CD14-positive monocyte (primary cell): Measurements from ENCODE around the gene TAF5L. TPM values are rescaled to one million over a fixed set of nuclear protein-coding genes. Genes with fewer than 3 reads are reported as not detected.
A peak's percentile ranks its signal among the peaks of the same experiment; 100 is the strongest.

ENCODE experiments used
- DNase-seq, 3 donors: peaks; one replicate each; pipeline ENCODE4 v3.0.0-alpha.2; 2011 to 2022
- H2AFZ ChIP-seq: 2 replicates; pipeline ENCODE4 v1.6.0; 2012; ENCODE audit warnings: mild to moderate bottlenecking, low read depth, low read length, inconsistent platforms; ENCODE audit not compliant: insufficient read depth, poor library complexity, severe bottlenecking
- H3K27ac ChIP-seq, 2 donors: 1 replicate in 1 of 2; 2 replicates in 1 of 2; pipeline ENCODE4 v1.5.1; 2012 to 2013; ENCODE audit warnings: low read length in 2 of 2, control low read depth in 1 of 2, inconsistent platforms in 1 of 2, low read depth in 1 of 2, mild to moderate bottlenecking in 1 of 2
- H3K27me3 ChIP-seq, 2 donors: one replicate each; pipeline versions ENCODE4 v1.6.0 to v1.6.1; 2011 to 2013; ENCODE audit warnings: low read length in 2 of 2; ENCODE audit not compliant: control insufficient read depth in 2 of 2, insufficient read depth in 2 of 2
- H3K36me3 ChIP-seq, 2 donors: replicated peaks in 1 of 2; 1 replicate in 1 of 2; 2 replicates in 1 of 2; pipeline versions ENCODE4 v1.5.1 to v1.6.1; 2012 to 2013; ENCODE audit warnings: low read length in 2 of 2, control low read depth in 1 of 2, inconsistent platforms in 1 of 2, mild to moderate bottlenecking in 1 of 2; ENCODE audit not compliant: insufficient read depth in 2 of 2, control insufficient read depth in 1 of 2
- H3K4me1 ChIP-seq, 2 donors: 1 replicate in 1 of 2; 2 replicates in 1 of 2; pipeline versions ENCODE4 v1.5.1 to v1.6.1; 2012 to 2013; ENCODE audit warnings: low read length in 2 of 2, control low read depth in 1 of 2, inconsistent platforms in 1 of 2, mild to moderate bottlenecking in 1 of 2, moderate library complexity in 1 of 2; ENCODE audit not compliant: insufficient read depth in 2 of 2, control insufficient read depth in 1 of 2
- H3K4me2 ChIP-seq: replicated peaks from 2 replicates; pipeline ENCODE3; 2012; ENCODE audit warnings: low read length, moderate library complexity, mild to moderate bottlenecking; ENCODE audit not compliant: poor library complexity, severe bottlenecking; ENCODE audit errors: extremely low read depth
- H3K4me3 ChIP-seq, 3 experiments: fragments of 200-600 bp in 1 of 3; sonication (generic) in 1 of 3; replicated peaks in 1 of 3; 1 replicate in 2 of 3; 2 replicates in 1 of 3; pipeline ENCODE4 v1.5.1; 2011 to 2013; ENCODE audit warnings: low read length in 3 of 3, mild to moderate bottlenecking in 3 of 3, control low read depth in 2 of 3, low read depth in 2 of 3, inconsistent platforms in 1 of 3, moderate library complexity in 1 of 3
- H3K79me2 ChIP-seq: 2 replicates; pipeline ENCODE4 v1.6.0; 2012; ENCODE audit warnings: mild to moderate bottlenecking, control low read depth, inconsistent platforms, low read length, moderate library complexity; ENCODE audit not compliant: insufficient read depth
- H3K9ac ChIP-seq: 2 replicates; pipeline ENCODE4 v1.6.0; 2017; ENCODE audit warnings: low read length, mild to moderate bottlenecking; ENCODE audit not compliant: insufficient read depth, poor library complexity, severe bottlenecking
- H3K9me3 ChIP-seq, 2 donors: replicated peaks in 1 of 2; 1 replicate in 1 of 2; 2 replicates in 1 of 2; pipeline versions ENCODE4 v1.5.1 to v1.6.1; 2012 to 2013; ENCODE audit warnings: low read length in 2 of 2, control low read depth in 1 of 2; ENCODE audit not compliant: control insufficient read depth in 1 of 2, insufficient read depth in 1 of 2
- H4K20me1 ChIP-seq: 2 replicates; pipeline ENCODE4 v1.6.0; 2012; ENCODE audit warnings: mild to moderate bottlenecking, low read length, control low read depth, moderate library complexity; ENCODE audit not compliant: insufficient read depth
- H3K27ac Mint-ChIP-seq, 7 donors: one replicate each; pipeline ENCODE4 v1.8.0; 2020; ENCODE audit warnings: mild to moderate bottlenecking in 7 of 7, mixed read lengths in 7 of 7, moderate library complexity in 6 of 7, inconsistent platforms in 2 of 7
- H3K27me3 Mint-ChIP-seq, 3 donors: one replicate each; pipeline ENCODE4 v1.8.0; 2021 to 2022; ENCODE audit warnings: low read depth in 3 of 3, mild to moderate bottlenecking in 3 of 3, mixed read lengths in 3 of 3, moderate library complexity in 3 of 3, inconsistent platforms in 1 of 3
- H3K36me3 Mint-ChIP-seq, 2 donors: one replicate each; pipeline ENCODE4 v1.8.0; 2020; ENCODE audit warnings: mixed read lengths in 2 of 2, inconsistent platforms in 1 of 2, mild to moderate bottlenecking in 1 of 2
- H3K4me1 Mint-ChIP-seq: one replicate; pipeline ENCODE4 v1.8.0; 2020; ENCODE audit warnings: mild to moderate bottlenecking, mixed read lengths
- H3K4me3 Mint-ChIP-seq, 2 donors: one replicate each; pipeline ENCODE4 v1.8.0; 2020; ENCODE audit warnings: mild to moderate bottlenecking in 2 of 2, mixed read lengths in 2 of 2, moderate library complexity in 1 of 2
- H3K9me3 Mint-ChIP-seq, 7 donors: one replicate each; pipeline ENCODE4 v1.8.0; 2020 to 2022; ENCODE audit warnings: mixed read lengths in 7 of 7, mild to moderate bottlenecking in 6 of 7, moderate library complexity in 6 of 7, inconsistent platforms in 2 of 7
- WGBS: methylation state at CpG from one replicate; pipeline ENCODE4 v1.1.5; 2013; ENCODE audit warnings: missing lambda C conversion rate; ENCODE audit not compliant: insufficient coverage; 5-methylcytosine and 5-hydroxymethylcytosine counted together
- intact Hi-C, 2 donors: fragments of 100-400 bp; cut with micrococcal nuclease; formaldehyde crosslinking; loops; one replicate each; pipeline versions ENCODE4 v1.15.0 to v1.15.1; 2023
- polyA plus RNA-seq, 3 donors: library from polyadenylated mRNA; depleted of rRNA in 1 of 3; unstranded in 2 of 3; stranded (reverse) in 1 of 3; fragments of 300-500 nt in 2 of 3; fragments of >200 nt in 1 of 3; fragmentation: Illumina TruSeq in 2 of 3; gene quantifications; 1 replicate in 2 of 3; 2 replicates in 1 of 3; pipeline ENCODE4 v1.2.3, GENCODE V29; 2012 to 2021
- TF ChIP-seq, protein P1 (sequence below): fragments of 200-600 bp; IDR thresholded peaks from one replicate; pipeline ENCODE4 v1.8.0; 2022; ENCODE audit warnings: antibody characterized with exemption, mild to moderate bottlenecking

Gene TAF5L
- polyA plus RNA-seq, 3 donors, result 3.8 to 15.4 (median 4.9) TPM

DNA sequence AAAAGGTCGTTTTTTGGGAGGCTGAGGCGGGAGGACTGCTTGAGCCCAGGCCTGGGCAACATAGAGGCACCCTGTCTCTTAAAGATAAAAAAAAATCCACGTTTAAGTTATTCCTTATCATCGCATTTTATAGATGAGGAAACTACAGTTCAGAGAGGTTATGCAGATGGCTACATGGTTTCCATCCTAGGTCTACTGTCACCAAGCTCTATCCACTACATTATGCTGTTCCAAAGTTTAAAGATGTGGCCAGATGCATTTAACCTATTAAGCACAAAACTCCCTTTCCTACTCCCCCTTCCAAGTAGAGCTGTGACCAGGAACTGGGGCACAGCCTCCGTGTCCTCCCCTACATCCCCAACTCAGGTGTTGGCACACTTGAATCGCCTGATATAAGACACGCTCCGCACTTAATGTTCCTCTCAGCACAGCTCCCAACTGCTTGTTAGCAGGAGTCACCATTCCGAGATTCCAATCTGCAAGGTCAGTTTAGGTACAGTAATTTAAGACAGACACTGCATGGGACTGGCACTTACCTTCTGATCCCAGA, 1.3 kb downstream of the TAF5L start:
- DNase-seq, result no peak
- Histone ChIP-seq H2AFZ (peak overlapping the region; percentile 73), H3K27me3 (no peaks in the 10 kb centered on the region), H3K4me1 (peaks cover 20 to 30% of the 10 kb centered on the region in 2 donors), H3K4me3 (peak overlapping the region; percentile 66 to 95 (median 74)), H3K36me3 (peaks cover 0 to 17% of the 10 kb centered on the region in 2 donors), H3K4me2 (peak overlapping the region; percentile 97), H3K9me3 (no peaks in the 10 kb centered on the region), H3K9ac (peak overlapping the region; percentile 70), H3K79me2 (peaks cover 92% of the 10 kb centered on the region), H4K20me1 (peaks cover 61% of the 10 kb centered on the region), H3K27ac (peak overlapping the region in 1 of 2 donors; percentile 83)
- WGBS, result 35% methylated on average over 2 of the region's 9 CpGs
- no peaks in the 10 kb centered on the region for H3K27me3 Mint-ChIP-seq
- H3K4me1 Mint-ChIP-seq, result peaks cover 52% of the 10 kb centered on the region
- H3K36me3 Mint-ChIP-seq, result peaks cover 4 to 11% of the 10 kb centered on the region in 2 donors
- intact Hi-C loops, result loop anchor here (5.0 to 10.0 kb wide), 3 partner anchors 67 to 1140 kb away; partner anchors contain the start of genes ABCB10 (in 2 of the 2), GALNT2 (in 2 of the 2) and RNF187 (in 1 of the 2)
- TF ChIP-seq, protein P1, sequence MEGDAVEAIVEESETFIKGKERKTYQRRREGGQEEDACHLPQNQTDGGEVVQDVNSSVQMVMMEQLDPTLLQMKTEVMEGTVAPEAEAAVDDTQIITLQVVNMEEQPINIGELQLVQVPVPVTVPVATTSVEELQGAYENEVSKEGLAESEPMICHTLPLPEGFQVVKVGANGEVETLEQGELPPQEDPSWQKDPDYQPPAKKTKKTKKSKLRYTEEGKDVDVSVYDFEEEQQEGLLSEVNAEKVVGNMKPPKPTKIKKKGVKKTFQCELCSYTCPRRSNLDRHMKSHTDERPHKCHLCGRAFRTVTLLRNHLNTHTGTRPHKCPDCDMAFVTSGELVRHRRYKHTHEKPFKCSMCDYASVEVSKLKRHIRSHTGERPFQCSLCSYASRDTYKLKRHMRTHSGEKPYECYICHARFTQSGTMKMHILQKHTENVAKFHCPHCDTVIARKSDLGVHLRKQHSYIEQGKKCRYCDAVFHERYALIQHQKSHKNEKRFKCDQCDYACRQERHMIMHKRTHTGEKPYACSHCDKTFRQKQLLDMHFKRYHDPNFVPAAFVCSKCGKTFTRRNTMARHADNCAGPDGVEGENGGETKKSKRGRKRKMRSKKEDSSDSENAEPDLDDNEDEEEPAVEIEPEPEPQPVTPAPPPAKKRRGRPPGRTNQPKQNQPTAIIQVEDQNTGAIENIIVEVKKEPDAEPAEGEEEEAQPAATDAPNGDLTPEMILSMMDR, result no peak
- peak overlapping the region; percentile 94 to 98 for H3K4me3 Mint-ChIP-seq
- peak overlapping the region; percentile 66 to 93 (median 88) for H3K27ac Mint-ChIP-seq
- H3K9me3 Mint-ChIP-seq, result no peaks in the 10 kb centered on the region

DNA sequence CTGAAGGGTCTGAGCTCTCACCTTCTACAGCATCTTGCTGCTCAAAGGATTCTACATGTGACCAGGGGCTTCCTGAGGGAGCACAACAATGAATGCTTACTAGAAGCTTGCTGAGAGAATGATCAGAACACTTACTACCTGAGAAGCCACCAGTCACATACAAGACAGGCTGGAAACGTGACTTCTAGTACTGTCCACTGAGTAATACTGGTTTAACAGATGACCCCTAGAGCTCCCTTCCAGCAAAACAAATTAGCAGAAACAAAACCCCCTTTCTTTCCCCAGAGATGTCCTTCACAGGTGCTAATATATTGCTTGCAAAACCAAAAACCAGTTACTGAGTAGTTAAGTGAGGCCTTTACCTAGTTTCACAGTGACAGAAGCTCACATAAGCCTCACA, 2.1 kb downstream of the TAF5L start:
- H3K4me1 ChIP-seq, result peaks cover 20 to 30% of the 10 kb centered on the region in 2 donors
- intact Hi-C loops, result loop anchor here (10.0 kb wide), 2 partner anchors 441 to 1139 kb away; partner anchors contain the start of genes GALNT2 (in 2 of the 2) and RNF187 (in 1 of the 2)
- Mint-ChIP-seq H3K27ac (no peak overlapping the region), H3K4me3 (no peak overlapping the region), H3K4me1 (peaks cover 53% of the 10 kb centered on the region), H3K9me3 (no peaks in the 10 kb centered on the region), H3K36me3 (peaks cover 4 to 7% of the 10 kb centered on the region in 2 donors), H3K27me3 (no peaks in the 10 kb centered on the region)
- H3K9me3 ChIP-seq, result no peaks in the 10 kb centered on the region
- TF ChIP-seq, protein P1, result no peak
- H3K4me2 ChIP-seq, result no peak overlapping the region
- no peak overlapping the region for H3K4me3 ChIP-seq
- peak overlapping the region in 1 of 2 donors; percentile 0 for H3K27ac ChIP-seq
- 100% methylated on average over 1 of the region's 1 CpG for WGBS
- no peaks in the 10 kb centered on the region for H3K27me3 ChIP-seq
- H3K36me3 ChIP-seq, result peaks cover 0 to 11% of the 10 kb centered on the region in 2 donors
- peaks cover 92% of the 10 kb centered on the region for H3K79me2 ChIP-seq
- no peak for DNase-seq
- no peak overlapping the region for H2AFZ ChIP-seq
- H3K9ac ChIP-seq, result no peak overlapping the region
- H4K20me1 ChIP-seq, result peaks cover 68% of the 10 kb centered on the region
